ENCODE results near the gene SNX24. TPM values are rescaled to one million over a fixed set of nuclear protein-coding genes. Genes with fewer than 3 reads are reported as not detected.

The SNX24 gene
- total RNA-seq, 5 donors from 2014 or later (not counting 1 experiment from before 2014, with no cell fraction given): 2.2 to 4.9 (median 3.8) TPM

GRCh38 chr5:122951658-122952057 lies 106.2 kb downstream of the SNX24 start:
- Histone ChIP-seq H3K9me3 (no peaks in the 10 kb centered on the region), H3K27me3 (replicated peaks in 1 of 2; ENCODE audit: control insufficient read depth in 2 of 2, extremely low read depth in 1 of 2, insufficient read depth in 2 of 2, low read length in 1 of 2) (no peaks in the 10 kb centered on the region), H3K27ac (ENCODE audit: low read length) (no peak overlapping the region), H3K4me1 (ENCODE audit: control insufficient read depth in 1 of 2, extremely low read depth in 1 of 2, insufficient read depth in 2 of 2, low read length in 2 of 2) (no peaks in the 10 kb centered on the region), H3K36me3 (ENCODE audit: control insufficient read depth in 2 of 2, extremely low read depth in 1 of 2, insufficient read depth in 1 of 2, low read length in 1 of 2) (no peaks in the 10 kb centered on the region), H3K4me3 (ENCODE audit: control insufficient read depth in 1 of 2, extremely low read depth in 1 of 2, low read length in 1 of 2) (no peak overlapping the region)
- ChIA-PET CTCF (no interaction called here), POLR2A (interaction anchor here in 1 of 2 donors (0.7 kb wide), 2 partner anchors 38 to 42 kb away, joined by 4 to 5 read pairs; no protein-coding TSS in a partner anchor)
- Mint-ChIP-seq H3K9me3 (peaks cover 0 to 3% (median 0%) of the 10 kb centered on the region in 3 donors), H3K4me3 (no peak overlapping the region), H3K4me1 (no peaks in the 10 kb centered on the region), H3K27ac (no peak overlapping the region), H3K27me3 (peaks cover 0 to 3% of the 10 kb centered on the region in 2 donors), H3K36me3 (peaks cover 37% of the 10 kb centered on the region)
- no peak for DNase-seq
- WGBS (ENCODE audit: insufficient coverage): 100% methylated on average over 5 of the region's 8 CpGs
- ATAC-seq (replicated peaks in 1 of 4): no peak

GRCh38 chr5:122954719-122955118 lies 109.3 kb downstream of the SNX24 start:
- Mint-ChIP-seq H3K36me3 (peaks cover 31% of the 10 kb centered on the region), H3K27ac (no peak overlapping the region), H3K4me1 (no peaks in the 10 kb centered on the region), H3K4me3 (no peak overlapping the region), H3K9me3 (peaks cover 0 to 10% (median 5%) of the 10 kb centered on the region in 3 donors), H3K27me3 (peaks cover 0 to 3% of the 10 kb centered on the region in 2 donors)
- H3K27ac ChIP-seq (ENCODE audit: low read length): no peak overlapping the region
- H3K4me1 ChIP-seq (ENCODE audit: control insufficient read depth in 1 of 2, extremely low read depth in 1 of 2, insufficient read depth in 2 of 2, low read length in 2 of 2): no peaks in the 10 kb centered on the region
- H3K36me3 ChIP-seq (ENCODE audit: control insufficient read depth in 2 of 2, extremely low read depth in 1 of 2, insufficient read depth in 1 of 2, low read length in 1 of 2): no peaks in the 10 kb centered on the region
- H3K4me3 ChIP-seq (ENCODE audit: control insufficient read depth in 1 of 2, extremely low read depth in 1 of 2, low read length in 1 of 2): no peak overlapping the region
- ChIA-PET CTCF (no interaction called here), POLR2A (no interaction called here)
- DNase-seq: no peak
- no peaks in the 10 kb centered on the region for H3K27me3 ChIP-seq (replicated peaks in 1 of 2; ENCODE audit: control insufficient read depth in 2 of 2, extremely low read depth in 1 of 2, insufficient read depth in 2 of 2, low read length in 1 of 2)
- no peak for ATAC-seq (replicated peaks in 1 of 4)
- no peaks in the 10 kb centered on the region for H3K9me3 ChIP-seq

- no peak overlapping the region for H3K27ac Mint-ChIP-seq
- no peaks in the 10 kb centered on the region for H3K4me1 Mint-ChIP-seq
- H3K36me3 Mint-ChIP-seq: peaks cover 27% of the 10 kb centered on the region
- Histone ChIP-seq H3K9me3 (no peaks in the 10 kb centered on the region), H3K4me3 (ENCODE audit: control insufficient read depth in 1 of 2, extremely low read depth in 1 of 2, low read length in 1 of 2) (no peak overlapping the region), H3K27me3 (replicated peaks in 1 of 2; ENCODE audit: control insufficient read depth in 2 of 2, extremely low read depth in 1 of 2, insufficient read depth in 2 of 2, low read length in 1 of 2) (no peaks in the 10 kb centered on the region), H3K4me1 (ENCODE audit: control insufficient read depth in 1 of 2, extremely low read depth in 1 of 2, insufficient read depth in 2 of 2, low read length in 2 of 2) (no peaks in the 10 kb centered on the region), H3K36me3 (ENCODE audit: control insufficient read depth in 2 of 2, extremely low read depth in 1 of 2, insufficient read depth in 1 of 2, low read length in 1 of 2) (no peaks in the 10 kb centered on the region), H3K27ac (ENCODE audit: low read length) (no peak overlapping the region)
- ChIA-PET CTCF (no interaction called here), POLR2A (no interaction called here)
- H3K4me3 Mint-ChIP-seq: no peak overlapping the region
- no peaks in the 10 kb centered on the region for H3K27me3 Mint-ChIP-seq
- ATAC-seq (replicated peaks in 1 of 4) (no peak), DNase-seq (no peak)
- H3K9me3 Mint-ChIP-seq: peaks cover 0 to 10% (median 5%) of the 10 kb centered on the region in 3 donors
These were observed 112.0 kb downstream of the SNX24 start for GRCh38 chr5:122957457-122957856.

GRCh38 chr5:122959740-122960445 lies 114.5 kb downstream of the SNX24 start:
- H3K36me3 Mint-ChIP-seq: peaks cover 22% of the 10 kb centered on the region
- Histone ChIP-seq H3K4me3 (ENCODE audit: control insufficient read depth in 1 of 2, extremely low read depth in 1 of 2, low read length in 1 of 2) (no peak overlapping the region), H3K27me3 (replicated peaks in 1 of 2; ENCODE audit: control insufficient read depth in 2 of 2, extremely low read depth in 1 of 2, insufficient read depth in 2 of 2, low read length in 1 of 2) (no peaks in the 10 kb centered on the region), H3K36me3 (ENCODE audit: control insufficient read depth in 2 of 2, extremely low read depth in 1 of 2, insufficient read depth in 1 of 2, low read length in 1 of 2) (no peaks in the 10 kb centered on the region), H3K27ac (ENCODE audit: low read length) (no peak overlapping the region), H3K4me1 (ENCODE audit: control insufficient read depth in 1 of 2, extremely low read depth in 1 of 2, insufficient read depth in 2 of 2, low read length in 2 of 2) (no peaks in the 10 kb centered on the region), H3K9me3 (no peaks in the 10 kb centered on the region)
- DNase-seq (no peak), ATAC-seq (replicated peaks in 1 of 4) (no peak)
- ChIA-PET POLR2A (no interaction called here), CTCF (interaction anchor here in 1 of 2 donors (0.6 kb wide), 1 partner anchor 112 kb away, joined by 7 read pairs; no protein-coding TSS in a partner anchor)
- no peak overlapping the region for H3K4me3 Mint-ChIP-seq
- H3K4me1 Mint-ChIP-seq: no peaks in the 10 kb centered on the region
- no peak overlapping the region for H3K27ac Mint-ChIP-seq
- 0% methylated on average over 1 of the region's 4 CpGs for WGBS (ENCODE audit: insufficient coverage)
- peaks cover 0 to 10% (median 5%) of the 10 kb centered on the region in 3 donors for H3K9me3 Mint-ChIP-seq
- no peaks in the 10 kb centered on the region for H3K27me3 Mint-ChIP-seq

GRCh38 chr5:122963305-122963704 lies 117.9 kb downstream of the SNX24 start:
- no peaks in the 10 kb centered on the region for H3K4me1 ChIP-seq (ENCODE audit: control insufficient read depth in 1 of 2, extremely low read depth in 1 of 2, insufficient read depth in 2 of 2, low read length in 2 of 2)
- H3K9me3 Mint-ChIP-seq: no peaks in the 10 kb centered on the region
- no peaks in the 10 kb centered on the region for H3K36me3 Mint-ChIP-seq
- no peaks in the 10 kb centered on the region for H3K9me3 ChIP-seq
- H3K4me3 ChIP-seq (ENCODE audit: control insufficient read depth in 1 of 2, extremely low read depth in 1 of 2, low read length in 1 of 2): no peak overlapping the region
- DNase-seq: no peak
- no peaks in the 10 kb centered on the region for H3K27me3 Mint-ChIP-seq
- no peak overlapping the region for H3K27ac Mint-ChIP-seq
- no peaks in the 10 kb centered on the region for H3K36me3 ChIP-seq (ENCODE audit: control insufficient read depth in 2 of 2, extremely low read depth in 1 of 2, insufficient read depth in 1 of 2, low read length in 1 of 2)
- ChIA-PET POLR2A (no interaction called here), CTCF (no interaction called here)
- H3K4me3 Mint-ChIP-seq: no peak overlapping the region
- no peaks in the 10 kb centered on the region for H3K4me1 Mint-ChIP-seq
- ATAC-seq (replicated peaks in 1 of 4): no peak
- H3K27ac ChIP-seq (ENCODE audit: low read length): no peak overlapping the region
- H3K27me3 ChIP-seq (replicated peaks in 1 of 2; ENCODE audit: control insufficient read depth in 2 of 2, extremely low read depth in 1 of 2, insufficient read depth in 2 of 2, low read length in 1 of 2): no peaks in the 10 kb centered on the region

GRCh38 chr5:122965111-122965510 lies 119.7 kb downstream of the SNX24 start:
- CTCF ChIA-PET: no interaction called here
- WGBS (ENCODE audit: insufficient coverage): no CpG with 5 or more reads among the region's 1 CpG

GRCh38 chr5:122967085-122967484 lies 121.7 kb downstream of the SNX24 start:
- Mint-ChIP-seq H3K4me3 (no peak overlapping the region), H3K36me3 (peaks cover 16% of the 10 kb centered on the region), H3K9me3 (peaks cover 0 to 4% (median 0%) of the 10 kb centered on the region in 3 donors), H3K4me1 (no peaks in the 10 kb centered on the region), H3K27ac (no peak overlapping the region), H3K27me3 (no peaks in the 10 kb centered on the region)
- 86% methylated on average over 3 of the region's 7 CpGs for WGBS (ENCODE audit: insufficient coverage)
- no peaks in the 10 kb centered on the region for H3K36me3 ChIP-seq (ENCODE audit: control insufficient read depth in 2 of 2, extremely low read depth in 1 of 2, insufficient read depth in 1 of 2, low read length in 1 of 2)
- no peak overlapping the region for H3K27ac ChIP-seq (ENCODE audit: low read length)
- ChIA-PET CTCF (no interaction called here), POLR2A (no interaction called here)
- H3K4me1 ChIP-seq (ENCODE audit: control insufficient read depth in 1 of 2, extremely low read depth in 1 of 2, insufficient read depth in 2 of 2, low read length in 2 of 2): no peaks in the 10 kb centered on the region
- no peak for ATAC-seq (replicated peaks in 1 of 4)
- H3K27me3 ChIP-seq (replicated peaks in 1 of 2; ENCODE audit: control insufficient read depth in 2 of 2, extremely low read depth in 1 of 2, insufficient read depth in 2 of 2, low read length in 1 of 2): no peaks in the 10 kb centered on the region
- H3K4me3 ChIP-seq (ENCODE audit: control insufficient read depth in 1 of 2, extremely low read depth in 1 of 2, low read length in 1 of 2): no peak overlapping the region
- no peak for DNase-seq
- no peaks in the 10 kb centered on the region for H3K9me3 ChIP-seq

More at GRCh38 chr5:122965111-122965510, 119.7 kb downstream of the SNX24 start:
- no peak for ATAC-seq (replicated peaks in 1 of 4)
- Mint-ChIP-seq H3K4me3 (no peak overlapping the region), H3K27me3 (no peaks in the 10 kb centered on the region), H3K9me3 (no peaks in the 10 kb centered on the region), H3K4me1 (no peaks in the 10 kb centered on the region), H3K27ac (no peak overlapping the region), H3K36me3 (peaks cover 8% of the 10 kb centered on the region)
- DNase-seq: no peak
- Histone ChIP-seq H3K9me3 (no peaks in the 10 kb centered on the region), H3K36me3 (ENCODE audit: control insufficient read depth in 2 of 2, extremely low read depth in 1 of 2, insufficient read depth in 1 of 2, low read length in 1 of 2) (no peaks in the 10 kb centered on the region), H3K27ac (ENCODE audit: low read length) (no peak overlapping the region), H3K4me1 (ENCODE audit: control insufficient read depth in 1 of 2, extremely low read depth in 1 of 2, insufficient read depth in 2 of 2, low read length in 2 of 2) (no peaks in the 10 kb centered on the region), H3K27me3 (replicated peaks in 1 of 2; ENCODE audit: control insufficient read depth in 2 of 2, extremely low read depth in 1 of 2, insufficient read depth in 2 of 2, low read length in 1 of 2) (no peaks in the 10 kb centered on the region), H3K4me3 (ENCODE audit: control insufficient read depth in 1 of 2, extremely low read depth in 1 of 2, low read length in 1 of 2) (no peak overlapping the region)
- POLR2A ChIA-PET: no interaction called here
